Effector memory CD8-positive, alpha-beta T cell (primary cell): ENCODE results near the gene VAV3.
"Not testable (repeated sequence)": the region's sequence is repeated elsewhere in the genome, so short reads cannot be mapped to it uniquely, and the experiment has no call there.

ENCODE experiments used
- ATAC-seq: fragments of 150-1000 bp; cut with Tn5 transposase; replicated peaks from 2 replicates; pipeline ENCODE4 v1.10.0; 2021; ENCODE audit warnings: mild to moderate bottlenecking, moderate library complexity
- DNase-seq, 3 experiments: peaks; one replicate each; pipeline ENCODE4 v3.0.0; 2021
- H3K27ac Mint-ChIP-seq, 2 donors: one replicate each; pipeline ENCODE4 v1.8.0; 2022; ENCODE audit warnings: mild to moderate bottlenecking in 2 of 2, mixed read lengths in 2 of 2, moderate library complexity in 2 of 2
- H3K27me3 Mint-ChIP-seq, 2 donors: one replicate each; pipeline ENCODE4 v1.8.0; 2022; ENCODE audit warnings: mixed read lengths in 2 of 2
- H3K36me3 Mint-ChIP-seq: one replicate; pipeline ENCODE4 v1.8.0; 2022; ENCODE audit warnings: mild to moderate bottlenecking, moderate library complexity, mixed read lengths; ENCODE audit not compliant: insufficient read depth
- H3K4me1 Mint-ChIP-seq, 2 donors: one replicate each; pipeline ENCODE4 v1.8.0; 2022; ENCODE audit warnings: low read depth in 2 of 2, mixed read lengths in 2 of 2
- H3K4me3 Mint-ChIP-seq, 2 donors: one replicate each; pipeline ENCODE4 v1.8.0; 2022; ENCODE audit warnings: mild to moderate bottlenecking in 2 of 2, mixed read lengths in 2 of 2, moderate library complexity in 2 of 2
- H3K9me3 Mint-ChIP-seq, 2 donors: one replicate each; pipeline ENCODE4 v1.8.0; 2022; ENCODE audit warnings: mixed read lengths in 2 of 2

The VAV3 gene

DNA sequence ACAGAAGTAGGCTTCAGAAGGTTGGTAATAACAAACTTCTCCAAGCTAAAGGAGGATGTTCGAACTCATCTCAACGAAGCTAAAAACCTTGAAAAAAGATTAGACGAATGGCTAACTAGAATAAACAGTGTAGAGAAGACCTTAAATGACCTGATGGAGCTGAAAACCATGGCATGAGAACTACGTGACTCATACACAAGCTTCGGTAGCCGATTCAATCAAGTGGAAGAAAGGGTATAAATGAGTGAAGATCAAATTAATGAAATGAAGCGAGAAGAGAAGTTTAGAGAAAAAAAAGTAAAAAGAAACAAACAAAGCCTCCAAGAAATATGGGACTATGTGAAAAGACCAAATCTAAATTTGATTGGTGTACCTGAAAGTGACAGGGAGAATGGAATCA is 231.6 kb downstream of the VAV3 start:
- peaks cover 8 to 25% of the 10 kb centered on the region in 2 donors for H3K4me1 Mint-ChIP-seq
- not testable (repeated sequence) for H3K27ac Mint-ChIP-seq, H3K27me3 Mint-ChIP-seq, DNase-seq, H3K36me3 Mint-ChIP-seq, H3K4me3 Mint-ChIP-seq, ATAC-seq, H3K9me3 Mint-ChIP-seq

GRCh38 chr1:107727866-107728265 is 237.1 kb downstream of the VAV3 start:
- no peaks in the 10 kb centered on the region for H3K9me3 Mint-ChIP-seq
- DNase-seq, result no peak
- no peak for ATAC-seq
- no peaks in the 10 kb centered on the region for H3K36me3 Mint-ChIP-seq
- no peak overlapping the region for H3K27ac Mint-ChIP-seq
- H3K4me1 Mint-ChIP-seq, result peaks cover 0 to 6% of the 10 kb centered on the region in 2 donors
- no peak overlapping the region for H3K4me3 Mint-ChIP-seq
- H3K27me3 Mint-ChIP-seq, result no peaks in the 10 kb centered on the region

GRCh38 chr1:107726860-107727259 is 238.1 kb downstream of the VAV3 start:
- no peak overlapping the region for H3K27ac Mint-ChIP-seq
- H3K9me3 Mint-ChIP-seq, result no peaks in the 10 kb centered on the region
- ATAC-seq (no peak), DNase-seq (no peak)
- H3K4me1 Mint-ChIP-seq, result peaks cover 0 to 6% of the 10 kb centered on the region in 2 donors
- H3K36me3 Mint-ChIP-seq, result no peaks in the 10 kb centered on the region
- H3K4me3 Mint-ChIP-seq, result no peak overlapping the region
- H3K27me3 Mint-ChIP-seq, result no peaks in the 10 kb centered on the region

GRCh38 chr1:107724648-107725047 is 240.3 kb downstream of the VAV3 start:
- H3K36me3 Mint-ChIP-seq, result no peaks in the 10 kb centered on the region
- no peak overlapping the region for H3K27ac Mint-ChIP-seq
- no peak overlapping the region for H3K4me3 Mint-ChIP-seq
- no peaks in the 10 kb centered on the region for H3K27me3 Mint-ChIP-seq
- no peak for ATAC-seq
- H3K9me3 Mint-ChIP-seq, result no peaks in the 10 kb centered on the region
- no peak for DNase-seq
- H3K4me1 Mint-ChIP-seq, result peaks cover 0 to 6% of the 10 kb centered on the region in 2 donors

- not testable (repeated sequence) for H3K27ac Mint-ChIP-seq, H3K36me3 Mint-ChIP-seq, H3K9me3 Mint-ChIP-seq, ATAC-seq, H3K4me3 Mint-ChIP-seq, DNase-seq, H3K27me3 Mint-ChIP-seq
- peaks cover 0 to 23% of the 10 kb centered on the region in 2 donors for H3K4me1 Mint-ChIP-seq
Observed at GRCh38 chr1:107720210-107720609, 244.8 kb downstream of the VAV3 start.

DNA sequence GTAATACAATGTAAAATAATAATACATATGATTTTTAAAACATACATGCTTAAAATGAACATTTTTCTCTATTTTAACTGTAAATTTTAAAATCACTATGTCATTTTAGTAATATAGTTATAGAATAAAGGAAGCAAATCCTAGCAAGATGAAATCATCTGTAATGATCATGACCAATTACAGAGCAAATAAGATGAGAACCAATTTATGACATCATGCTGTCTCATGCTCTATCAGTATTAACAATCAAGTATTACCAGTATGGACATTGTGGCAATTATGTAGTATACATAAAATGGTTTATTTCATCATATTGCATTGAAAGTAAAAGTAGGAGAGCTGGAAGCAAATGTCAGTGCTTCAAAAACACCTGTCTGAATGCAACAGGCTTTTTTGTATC is 255.0 kb downstream of the VAV3 start:
- Mint-ChIP-seq H3K27ac (no peak overlapping the region), H3K4me3 (no peak overlapping the region), H3K36me3 (no peaks in the 10 kb centered on the region), H3K4me1 (peaks cover 0 to 5% of the 10 kb centered on the region in 2 donors), H3K27me3 (no peaks in the 10 kb centered on the region), H3K9me3 (no peaks in the 10 kb centered on the region)
- DNase-seq (no peak), ATAC-seq (no peak)

DNA sequence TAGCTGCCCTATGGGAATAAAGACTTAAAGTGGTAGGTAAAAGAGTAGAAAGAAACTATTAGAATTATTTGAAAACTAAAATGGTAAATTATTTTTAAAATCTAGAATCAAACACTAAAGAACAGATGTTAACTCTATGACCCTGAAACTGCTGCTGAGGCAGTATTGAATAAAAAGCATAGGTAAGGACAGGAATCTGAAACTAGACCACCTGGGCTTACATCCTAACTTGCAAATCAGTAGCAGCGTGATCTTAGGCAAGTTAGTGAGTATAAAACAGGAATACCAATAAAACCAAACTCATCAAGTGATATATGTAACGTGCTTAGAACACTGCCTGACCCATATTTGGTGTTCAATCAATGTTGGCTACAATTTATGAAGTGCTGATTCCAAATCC is 257.9 kb downstream of the VAV3 start:
- Mint-ChIP-seq H3K9me3 (no peaks in the 10 kb centered on the region), H3K4me1 (peaks cover 0 to 5% of the 10 kb centered on the region in 2 donors), H3K27ac (no peak overlapping the region), H3K36me3 (peaks cover 7% of the 10 kb centered on the region), H3K4me3 (no peak overlapping the region), H3K27me3 (no peaks in the 10 kb centered on the region)
- DNase-seq (no peak), ATAC-seq (no peak)

DNA sequence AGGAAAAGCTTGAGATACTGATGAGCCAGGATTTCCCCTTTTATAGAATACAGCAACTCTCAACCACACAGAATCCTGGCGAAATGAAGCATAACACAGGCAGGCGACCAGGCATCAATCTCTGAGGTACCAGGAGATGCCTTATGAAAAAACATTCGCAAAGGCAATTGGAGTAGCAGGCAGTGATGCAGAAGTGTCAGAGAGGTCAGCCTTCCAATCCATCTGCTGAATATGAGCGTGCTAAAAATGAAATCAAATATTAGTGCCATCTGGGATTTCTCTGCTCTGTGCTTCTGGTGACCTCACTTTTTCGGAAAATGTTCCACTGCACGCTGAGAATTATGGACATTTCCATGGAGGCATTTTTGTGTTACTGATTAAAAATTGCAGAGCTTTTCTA is 258.8 kb downstream of the VAV3 start:
- no peak for ATAC-seq
- no peak overlapping the region for H3K27ac Mint-ChIP-seq
- no peak for DNase-seq
- H3K4me1 Mint-ChIP-seq, result peaks cover 0 to 10% of the 10 kb centered on the region in 2 donors
- H3K4me3 Mint-ChIP-seq, result no peak overlapping the region
- H3K9me3 Mint-ChIP-seq, result no peaks in the 10 kb centered on the region
- H3K27me3 Mint-ChIP-seq, result no peaks in the 10 kb centered on the region
- peaks cover 7% of the 10 kb centered on the region for H3K36me3 Mint-ChIP-seq

DNA sequence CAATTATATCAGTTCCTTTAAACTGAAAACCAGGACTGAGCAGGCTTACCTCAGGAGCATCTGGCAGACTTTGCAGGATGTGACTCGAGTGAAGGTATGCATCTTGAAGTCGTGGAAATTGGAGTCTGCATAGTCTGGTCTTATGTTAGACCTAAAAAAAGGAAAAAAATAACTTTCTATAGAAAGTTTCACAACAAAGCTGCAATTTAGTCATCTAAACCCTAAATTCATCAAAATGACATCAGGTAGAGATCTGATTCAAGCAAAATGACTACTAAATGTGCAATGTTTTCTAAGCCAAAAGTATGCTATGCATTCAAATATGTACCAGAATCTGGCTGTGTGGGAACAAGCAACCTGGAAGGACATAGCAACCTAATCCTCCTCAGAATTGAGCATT is 260.1 kb downstream of the VAV3 start:
- DNase-seq (no peak), ATAC-seq (no peak)
- peaks cover 7% of the 10 kb centered on the region for H3K36me3 Mint-ChIP-seq
- H3K9me3 Mint-ChIP-seq, result no peaks in the 10 kb centered on the region
- H3K4me1 Mint-ChIP-seq, result peaks cover 0 to 10% of the 10 kb centered on the region in 2 donors
- H3K27ac Mint-ChIP-seq, result no peak overlapping the region
- no peaks in the 10 kb centered on the region for H3K27me3 Mint-ChIP-seq
- H3K4me3 Mint-ChIP-seq, result no peak overlapping the region

GRCh38 chr1:107702946-107703571 is 261.9 kb downstream of the VAV3 start:
- no peak overlapping the region for H3K27ac Mint-ChIP-seq
- no peak for DNase-seq

DNA sequence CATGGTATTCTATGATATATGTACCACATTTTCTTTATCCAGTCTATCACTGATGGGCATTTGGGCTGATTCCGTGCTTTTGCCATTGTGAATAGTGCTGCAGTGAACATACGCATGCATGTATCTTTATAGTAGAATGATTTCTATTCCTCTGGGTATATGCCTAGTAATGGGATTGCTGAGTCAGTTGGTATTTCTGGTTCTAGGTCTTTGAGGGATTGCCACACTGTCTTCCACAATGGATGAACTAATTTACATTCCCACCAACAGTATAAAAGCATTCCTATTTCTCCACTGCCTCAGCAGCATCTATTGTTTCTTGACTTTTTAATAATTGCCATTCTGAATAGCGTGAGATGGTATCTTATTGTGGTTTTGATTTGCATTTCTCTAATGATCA is 264.3 kb downstream of the VAV3 start:
- H3K4me1 Mint-ChIP-seq, result peaks cover 5 to 22% of the 10 kb centered on the region in 2 donors
- not testable (repeated sequence) for H3K36me3 Mint-ChIP-seq, H3K9me3 Mint-ChIP-seq, H3K27ac Mint-ChIP-seq, ATAC-seq, H3K4me3 Mint-ChIP-seq, DNase-seq, H3K27me3 Mint-ChIP-seq

More at GRCh38 chr1:107702946-107703571, 261.9 kb downstream of the VAV3 start:
- Mint-ChIP-seq H3K4me1 (peaks cover 0 to 10% of the 10 kb centered on the region in 2 donors), H3K27me3 (no peaks in the 10 kb centered on the region), H3K36me3 (peaks cover 7% of the 10 kb centered on the region), H3K4me3 (no peak overlapping the region), H3K9me3 (no peaks in the 10 kb centered on the region)
- no peak for ATAC-seq

- DNase-seq, result no peak
- Mint-ChIP-seq H3K27ac (no peak overlapping the region), H3K27me3 (no peaks in the 10 kb centered on the region), H3K9me3 (no peaks in the 10 kb centered on the region), H3K4me1 (peaks cover 5 to 22% of the 10 kb centered on the region in 2 donors), H3K4me3 (no peak overlapping the region), H3K36me3 (peaks cover 7% of the 10 kb centered on the region)
- no peak for ATAC-seq
Observed at GRCh38 chr1:107698161-107698560, 266.8 kb downstream of the VAV3 start.

DNA sequence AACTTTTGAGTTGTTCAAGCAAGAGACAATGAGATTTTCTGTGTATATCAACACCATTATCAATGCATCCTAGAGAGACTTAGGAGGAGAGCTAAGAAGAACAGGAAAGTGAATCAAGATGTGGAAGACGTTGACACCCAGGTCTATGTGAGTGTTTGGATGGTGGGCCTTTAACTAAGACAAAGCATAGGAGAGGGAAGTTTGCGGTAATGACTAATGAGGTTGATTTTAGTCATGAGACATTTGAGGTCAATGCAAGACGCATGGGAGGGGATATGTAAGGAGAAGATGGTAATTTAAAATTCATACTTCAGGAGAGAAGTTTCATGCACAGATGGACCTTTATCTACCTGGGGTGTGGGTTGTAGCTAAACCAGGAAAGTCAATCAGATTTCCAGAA is 269.6 kb downstream of the VAV3 start:
- ATAC-seq, result no peak
- Mint-ChIP-seq H3K9me3 (no peaks in the 10 kb centered on the region), H3K36me3 (no peaks in the 10 kb centered on the region)

DNA sequence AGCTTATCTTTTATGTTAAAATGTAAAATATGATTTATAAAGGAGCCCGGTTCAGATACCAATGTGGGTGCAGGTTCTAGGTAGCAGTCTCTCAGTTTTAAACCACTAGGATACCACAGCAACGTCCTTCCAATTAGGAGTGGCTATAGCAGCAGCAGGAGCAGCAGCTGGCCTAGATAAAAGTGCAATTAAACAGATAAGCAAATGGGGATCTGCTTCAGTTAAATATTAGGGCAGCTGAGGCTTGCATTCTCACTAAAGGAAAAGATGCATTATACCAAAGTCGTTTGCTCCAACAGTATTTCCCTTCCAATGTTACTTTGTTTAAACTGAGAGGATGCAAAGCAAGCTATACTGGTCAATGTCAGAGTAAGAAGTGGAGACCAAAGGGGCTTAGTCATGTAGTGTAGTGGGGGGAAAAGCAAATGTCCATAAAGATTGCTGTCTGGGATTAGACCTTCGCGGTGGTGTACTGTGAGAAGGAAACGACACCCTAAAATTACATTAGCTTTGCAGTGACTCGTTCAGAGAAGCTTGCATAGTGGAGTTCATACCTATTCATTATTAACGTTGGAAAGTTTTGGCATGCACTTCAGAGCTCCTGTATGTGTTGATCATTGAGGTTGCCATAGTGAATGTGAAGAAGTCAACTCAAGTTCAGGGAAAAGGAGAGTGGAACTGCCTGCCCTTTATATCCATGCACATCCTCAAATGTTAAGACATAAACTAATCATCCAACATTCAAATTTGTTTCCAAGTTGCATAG is 272.2 kb downstream of the VAV3 start:
- H3K4me1 Mint-ChIP-seq, result peaks cover 5 to 11% of the 10 kb centered on the region in 2 donors
- no peak for ATAC-seq
- no peaks in the 10 kb centered on the region for H3K9me3 Mint-ChIP-seq
- no peak for DNase-seq
- H3K4me3 Mint-ChIP-seq, result no peak overlapping the region
- no peaks in the 10 kb centered on the region for H3K36me3 Mint-ChIP-seq
- no peaks in the 10 kb centered on the region for H3K27me3 Mint-ChIP-seq
- no peak overlapping the region for H3K27ac Mint-ChIP-seq

More for the DNA sequence above, 269.6 kb downstream of the VAV3 start:
- Mint-ChIP-seq H3K27me3 (no peaks in the 10 kb centered on the region), H3K4me1 (peaks cover 5 to 17% of the 10 kb centered on the region in 2 donors), H3K27ac (no peak overlapping the region), H3K4me3 (no peak overlapping the region)
- DNase-seq, result no peak
